SK-N-SH treated with all-trans-retinoic acid at 6 μM for 48 hours (cell line): ENCODE results near the gene TNFRSF9.

Experiments used
- ATAC-seq: fragments of 200-7000 bp; cut with Tn5 transposase; 3 replicates; pipeline ENCODE4 v1.9.1; 2020; ENCODE audit warnings: mild to moderate bottlenecking, moderate library complexity
- BACH2 ChIP-seq: fragments of 250-450 bp; sonication (Bioruptor Pico); IDR thresholded peaks from 2 replicates; pipeline ENCODE4 v1.9.0; 2021; ENCODE audit warnings: mild to moderate bottlenecking, borderline replicate concordance
- ESRRG ChIP-seq: fragments of 250-450 bp; sonication (Bioruptor Pico); IDR thresholded peaks from 2 replicates; pipeline ENCODE4 v1.6.1; 2021; ENCODE audit warnings: mild to moderate bottlenecking
- GLIS3 ChIP-seq: fragments of 250-450 bp; sonication (Bioruptor Pico); IDR thresholded peaks from 2 replicates; pipeline ENCODE4 v1.5.0; 2020; ENCODE audit warnings: mild to moderate bottlenecking, moderate library complexity
- RARB ChIP-seq: fragments of 250-450 bp; sonication (Bioruptor Pico); IDR thresholded peaks from 2 replicates; pipeline ENCODE4 v1.8.0; 2021; ENCODE audit warnings: mild to moderate bottlenecking, moderate library complexity
- SNAI2 ChIP-seq: fragments of 250-450 bp; sonication (Bioruptor Pico); IDR thresholded peaks from 2 replicates; pipeline ENCODE4 v1.5.0; 2020; ENCODE audit warnings: mild to moderate bottlenecking, moderate library complexity
- TOX ChIP-seq: fragments of 250-450 bp; sonication (Bioruptor Pico); IDR thresholded peaks from 2 replicates; pipeline ENCODE4 v1.8.0; 2021; ENCODE audit warnings: mild to moderate bottlenecking, moderate library complexity, borderline replicate concordance
- ZFP3 ChIP-seq: fragments of 250-450 bp; sonication (Bioruptor Pico); IDR thresholded peaks from 2 replicates; pipeline ENCODE4 v1.5.0; 2020; ENCODE audit warnings: mild to moderate bottlenecking, moderate library complexity
- ZNF8 ChIP-seq: fragments of 450-650 bp; formaldehyde crosslinking; IDR thresholded peaks from 2 replicates; pipeline ENCODE4 v1.5.0; 2020; ENCODE audit warnings: mild to moderate bottlenecking, moderate library complexity
- TF ChIP-seq, protein P1 (sequence below): fragments of 250-450 bp; sonication (Bioruptor Pico); IDR thresholded peaks from 2 replicates; pipeline ENCODE4 v1.5.0; 2020; ENCODE audit warnings: mild to moderate bottlenecking, moderate library complexity
- TF ChIP-seq, protein P2 (sequence below): fragments of 250-450 bp; sonication (Bioruptor Pico); IDR thresholded peaks from 2 replicates; pipeline ENCODE4 v1.5.1; 2020; ENCODE audit warnings: low read depth, mild to moderate bottlenecking, moderate library complexity
- TF ChIP-seq, protein P3 (sequence below): fragments of 250-450 bp; sonication (Bioruptor Pico); IDR thresholded peaks from 2 replicates; pipeline ENCODE4 v1.8.0; 2020; ENCODE audit warnings: mild to moderate bottlenecking, moderate library complexity, borderline replicate concordance

TNFRSF9 gene

DNA sequence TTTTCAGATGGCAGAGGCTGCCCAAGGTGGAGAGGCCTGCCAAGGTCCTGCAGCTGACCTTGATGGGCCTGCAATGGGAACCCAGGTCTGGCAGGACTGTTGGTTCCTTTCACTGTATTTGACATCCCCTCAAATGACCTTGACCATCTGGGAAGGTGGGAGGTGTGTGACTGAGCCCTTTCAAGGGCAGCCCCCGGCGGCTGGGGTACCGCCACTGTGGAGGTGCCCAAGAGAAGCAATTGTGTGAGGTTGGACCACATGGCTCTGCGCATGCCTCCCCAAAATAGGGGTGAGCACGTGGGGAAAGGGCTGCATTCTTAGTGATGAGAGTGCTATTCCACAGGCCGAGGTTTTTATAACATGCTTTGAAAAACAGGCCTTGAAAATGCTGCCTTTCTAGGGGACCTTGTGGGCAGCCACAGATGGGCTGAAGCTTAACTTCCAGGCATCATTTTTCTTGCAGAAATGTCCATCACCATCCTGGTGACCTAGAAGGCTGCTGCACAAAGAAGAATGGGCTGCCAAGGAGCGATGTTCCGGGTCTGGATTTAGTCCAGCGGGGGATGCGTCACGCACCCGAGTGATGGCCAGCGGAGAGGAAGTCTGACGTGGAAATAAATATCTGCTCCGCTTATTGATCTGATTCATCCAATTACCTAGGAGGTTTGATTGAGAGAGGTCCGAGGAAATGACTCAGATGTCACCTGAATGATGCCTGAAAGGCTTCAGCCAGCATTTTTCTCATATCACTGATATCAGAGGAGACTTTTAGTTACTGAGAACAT lies 71.3 kb downstream of the TNFRSF9 start:
- no peak for ATAC-seq
- TF ChIP-seq BACH2 (CRISPR knock-in tag): no peak

DNA sequence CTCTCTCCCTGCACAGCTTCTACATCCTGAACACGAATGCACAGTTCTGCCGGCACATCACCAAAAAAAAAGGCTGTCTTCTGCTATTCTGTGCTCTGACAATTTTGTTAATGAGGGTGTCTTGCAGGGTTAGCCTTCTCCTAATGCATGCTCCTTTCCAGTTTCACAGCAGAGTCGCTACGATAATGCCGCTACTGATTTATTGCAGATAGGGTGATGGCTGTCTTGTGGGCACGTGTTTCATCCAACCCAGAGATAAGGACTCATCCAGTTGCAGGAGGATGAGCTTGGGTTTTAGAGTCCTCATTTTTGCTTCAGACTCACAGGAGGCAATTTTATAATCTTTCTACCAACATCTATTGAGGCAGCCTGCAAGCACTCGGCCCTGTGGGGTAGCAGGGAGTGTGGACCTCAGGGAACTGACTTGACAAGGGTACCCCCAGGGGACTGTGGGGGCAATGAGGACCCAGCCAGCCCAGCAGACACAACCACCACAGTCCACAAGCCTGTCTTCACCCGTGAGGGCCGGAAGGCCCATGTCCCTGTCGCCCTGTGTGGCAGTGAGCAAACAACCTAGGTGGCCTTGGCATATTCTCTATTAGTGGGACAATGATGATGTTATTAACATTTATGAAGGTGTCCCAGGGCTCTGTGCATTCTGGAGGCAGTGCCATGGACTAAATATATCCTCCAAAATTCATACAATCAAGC lies 72.4 kb downstream of the TNFRSF9 start:
- ATAC-seq: no peak
- TF ChIP-seq ZFP3: no peak
- no peak for TF ChIP-seq ZNF8 (CRISPR knock-in tag)
- no peak for TF ChIP-seq SNAI2
- TF ChIP-seq RARB: no peak
- TF ChIP-seq, protein P1, sequence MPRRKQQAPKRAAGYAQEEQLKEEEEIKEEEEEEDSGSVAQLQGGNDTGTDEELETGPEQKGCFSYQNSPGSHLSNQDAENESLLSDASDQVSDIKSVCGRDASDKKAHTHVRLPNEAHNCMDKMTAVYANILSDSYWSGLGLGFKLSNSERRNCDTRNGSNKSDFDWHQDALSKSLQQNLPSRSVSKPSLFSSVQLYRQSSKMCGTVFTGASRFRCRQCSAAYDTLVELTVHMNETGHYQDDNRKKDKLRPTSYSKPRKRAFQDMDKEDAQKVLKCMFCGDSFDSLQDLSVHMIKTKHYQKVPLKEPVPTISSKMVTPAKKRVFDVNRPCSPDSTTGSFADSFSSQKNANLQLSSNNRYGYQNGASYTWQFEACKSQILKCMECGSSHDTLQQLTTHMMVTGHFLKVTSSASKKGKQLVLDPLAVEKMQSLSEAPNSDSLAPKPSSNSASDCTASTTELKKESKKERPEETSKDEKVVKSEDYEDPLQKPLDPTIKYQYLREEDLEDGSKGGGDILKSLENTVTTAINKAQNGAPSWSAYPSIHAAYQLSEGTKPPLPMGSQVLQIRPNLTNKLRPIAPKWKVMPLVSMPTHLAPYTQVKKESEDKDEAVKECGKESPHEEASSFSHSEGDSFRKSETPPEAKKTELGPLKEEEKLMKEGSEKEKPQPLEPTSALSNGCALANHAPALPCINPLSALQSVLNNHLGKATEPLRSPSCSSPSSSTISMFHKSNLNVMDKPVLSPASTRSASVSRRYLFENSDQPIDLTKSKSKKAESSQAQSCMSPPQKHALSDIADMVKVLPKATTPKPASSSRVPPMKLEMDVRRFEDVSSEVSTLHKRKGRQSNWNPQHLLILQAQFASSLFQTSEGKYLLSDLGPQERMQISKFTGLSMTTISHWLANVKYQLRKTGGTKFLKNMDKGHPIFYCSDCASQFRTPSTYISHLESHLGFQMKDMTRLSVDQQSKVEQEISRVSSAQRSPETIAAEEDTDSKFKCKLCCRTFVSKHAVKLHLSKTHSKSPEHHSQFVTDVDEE (CRISPR knock-in tag): no peak
- no peak for TF ChIP-seq ESRRG (CRISPR knock-in tag)
- TF ChIP-seq GLIS3 (CRISPR knock-in tag): no peak
- TF ChIP-seq, protein P2, sequence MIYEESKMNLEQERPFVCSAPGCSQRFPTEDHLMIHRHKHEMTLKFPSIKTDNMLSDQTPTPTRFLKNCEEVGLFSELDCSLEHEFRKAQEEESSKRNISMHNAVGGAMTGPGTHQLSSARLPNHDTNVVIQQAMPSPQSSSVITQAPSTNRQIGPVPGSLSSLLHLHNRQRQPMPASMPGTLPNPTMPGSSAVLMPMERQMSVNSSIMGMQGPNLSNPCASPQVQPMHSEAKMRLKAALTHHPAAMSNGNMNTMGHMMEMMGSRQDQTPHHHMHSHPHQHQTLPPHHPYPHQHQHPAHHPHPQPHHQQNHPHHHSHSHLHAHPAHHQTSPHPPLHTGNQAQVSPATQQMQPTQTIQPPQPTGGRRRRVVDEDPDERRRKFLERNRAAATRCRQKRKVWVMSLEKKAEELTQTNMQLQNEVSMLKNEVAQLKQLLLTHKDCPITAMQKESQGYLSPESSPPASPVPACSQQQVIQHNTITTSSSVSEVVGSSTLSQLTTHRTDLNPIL: no peak
- TF ChIP-seq, protein P3, sequence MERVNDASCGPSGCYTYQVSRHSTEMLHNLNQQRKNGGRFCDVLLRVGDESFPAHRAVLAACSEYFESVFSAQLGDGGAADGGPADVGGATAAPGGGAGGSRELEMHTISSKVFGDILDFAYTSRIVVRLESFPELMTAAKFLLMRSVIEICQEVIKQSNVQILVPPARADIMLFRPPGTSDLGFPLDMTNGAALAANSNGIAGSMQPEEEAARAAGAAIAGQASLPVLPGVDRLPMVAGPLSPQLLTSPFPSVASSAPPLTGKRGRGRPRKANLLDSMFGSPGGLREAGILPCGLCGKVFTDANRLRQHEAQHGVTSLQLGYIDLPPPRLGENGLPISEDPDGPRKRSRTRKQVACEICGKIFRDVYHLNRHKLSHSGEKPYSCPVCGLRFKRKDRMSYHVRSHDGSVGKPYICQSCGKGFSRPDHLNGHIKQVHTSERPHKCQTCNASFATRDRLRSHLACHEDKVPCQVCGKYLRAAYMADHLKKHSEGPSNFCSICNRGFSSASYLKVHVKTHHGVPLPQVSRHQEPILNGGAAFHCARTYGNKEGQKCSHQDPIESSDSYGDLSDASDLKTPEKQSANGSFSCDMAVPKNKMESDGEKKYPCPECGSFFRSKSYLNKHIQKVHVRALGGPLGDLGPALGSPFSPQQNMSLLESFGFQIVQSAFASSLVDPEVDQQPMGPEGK (CRISPR knock-in tag): no peak

DNA sequence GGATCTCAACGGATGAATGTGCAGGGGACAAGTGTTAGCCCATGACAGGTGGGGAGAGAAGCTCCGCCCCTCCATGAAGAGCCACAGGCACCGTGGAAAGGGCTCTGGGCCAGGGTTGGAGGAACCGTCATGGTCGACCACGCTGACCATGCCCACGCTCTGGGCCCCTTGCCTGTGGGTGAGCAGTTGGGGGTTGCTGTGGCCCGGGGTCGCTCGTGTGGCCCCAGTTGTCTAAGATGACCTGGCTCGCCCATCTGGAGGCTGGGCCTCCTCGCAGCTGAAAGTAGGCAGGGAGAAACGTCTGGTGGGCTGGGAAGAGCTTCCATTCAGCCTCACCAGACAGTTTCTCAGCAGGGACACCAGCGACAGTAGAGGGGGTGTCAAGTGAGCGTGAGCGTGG lies 74.7 kb downstream of the TNFRSF9 start:
- no peak for ATAC-seq
- TF ChIP-seq ZNF8 (CRISPR knock-in tag): no peak
- no peak for TF ChIP-seq TOX
